Measurements from ENCODE around the gene PDRG1.
"Not testable (repeated sequence)": the region's sequence is repeated elsewhere in the genome, so short reads cannot be mapped to it uniquely, and the experiment has no call there.

PDRG1 gene

GRCh38 chr20:31966991-31967655, 15.3 kb upstream of the PDRG1 start:
- no peak for DNase-seq

DNA sequence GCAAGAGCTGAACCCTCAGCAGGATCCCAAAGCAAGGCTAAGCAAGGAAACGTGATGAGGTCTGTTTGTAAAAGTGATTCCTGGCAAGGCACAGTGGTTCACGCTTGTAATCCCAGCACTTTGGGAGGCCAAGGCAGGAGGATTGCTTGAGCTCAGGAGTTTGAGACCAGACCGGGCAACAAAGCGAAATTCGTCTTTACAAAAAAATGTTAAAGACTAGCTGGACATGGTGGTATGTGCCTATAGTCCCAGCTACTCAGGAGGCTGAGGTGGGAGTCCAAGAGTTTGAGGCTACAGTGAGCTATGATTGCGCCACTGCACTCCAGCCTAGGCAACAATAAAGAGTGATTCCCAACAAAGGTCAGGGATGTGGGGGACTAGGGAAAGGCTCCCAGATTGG, 12.0 kb upstream of the PDRG1 start:
- no peak for DNase-seq

DNA sequence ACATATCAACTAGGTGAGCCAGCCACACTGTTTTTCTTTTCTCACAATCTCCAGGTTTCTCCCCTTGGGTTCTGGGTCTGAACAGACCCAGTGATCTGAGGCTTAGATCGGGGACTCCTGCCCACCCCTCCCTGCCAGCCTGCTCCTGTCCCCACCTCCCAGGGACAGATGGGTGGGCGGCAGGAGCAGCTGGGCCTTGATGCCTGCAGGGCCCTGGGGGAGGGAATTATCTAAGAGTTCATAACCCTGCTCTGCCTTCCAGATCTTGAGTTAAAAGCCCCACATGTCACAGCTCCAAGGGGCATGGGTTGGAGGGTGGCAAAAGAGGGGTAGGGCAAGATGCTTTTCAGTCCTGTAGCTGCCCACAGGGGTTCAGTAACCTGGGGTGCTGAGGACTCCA, 10.9 kb upstream of the PDRG1 start:
- no peak for DNase-seq

DNA sequence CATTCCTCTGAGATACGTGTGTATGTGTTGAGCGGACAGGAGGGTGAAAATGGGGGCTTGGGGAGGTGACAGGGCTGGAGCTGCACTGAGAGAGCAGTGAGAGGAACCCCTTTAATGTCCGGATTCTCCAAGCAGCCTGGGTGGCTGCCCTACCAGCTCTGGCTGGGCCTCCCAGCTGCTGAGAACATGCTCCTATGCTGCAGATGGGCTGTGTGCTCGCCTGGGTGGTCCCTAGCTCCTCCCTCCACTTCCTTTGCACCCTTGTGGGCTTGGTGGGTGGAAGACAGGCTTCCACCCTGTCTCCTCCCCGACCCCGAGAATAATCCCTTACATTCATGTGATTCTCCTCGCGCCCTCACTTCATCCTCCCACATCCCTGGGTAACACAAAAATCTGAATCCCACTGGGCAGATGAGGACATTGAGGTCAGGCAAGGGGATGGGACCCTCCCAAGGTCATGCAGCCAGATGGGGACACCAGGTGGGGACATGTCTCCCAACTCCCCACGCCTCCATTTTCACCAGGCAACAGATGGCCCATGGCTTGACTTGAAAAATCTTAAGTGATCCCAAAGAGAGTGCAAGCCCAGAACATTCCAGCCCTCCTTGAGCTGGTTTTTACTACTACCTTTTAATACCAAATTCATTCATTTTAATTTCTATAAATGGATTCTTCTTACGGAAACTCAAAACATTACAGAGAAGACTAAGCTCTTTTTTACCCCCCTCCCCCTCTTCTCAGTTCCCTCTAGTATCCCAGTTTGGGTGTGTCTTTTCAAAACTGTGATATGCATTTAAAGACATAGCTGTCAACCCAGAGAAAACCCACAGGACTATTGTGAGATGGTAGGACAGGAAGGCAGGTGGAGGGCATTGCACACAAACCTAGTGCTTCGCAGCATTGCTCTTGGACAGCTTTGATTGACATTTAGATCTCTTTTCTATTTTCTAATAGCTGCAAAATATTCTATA, 5.0 kb upstream of the PDRG1 start:
- DNase-seq = no peak

GRCh38 chr20:31954500-31954899, 2.7 kb upstream of the PDRG1 start:
- DNase-seq = no peak

DNA sequence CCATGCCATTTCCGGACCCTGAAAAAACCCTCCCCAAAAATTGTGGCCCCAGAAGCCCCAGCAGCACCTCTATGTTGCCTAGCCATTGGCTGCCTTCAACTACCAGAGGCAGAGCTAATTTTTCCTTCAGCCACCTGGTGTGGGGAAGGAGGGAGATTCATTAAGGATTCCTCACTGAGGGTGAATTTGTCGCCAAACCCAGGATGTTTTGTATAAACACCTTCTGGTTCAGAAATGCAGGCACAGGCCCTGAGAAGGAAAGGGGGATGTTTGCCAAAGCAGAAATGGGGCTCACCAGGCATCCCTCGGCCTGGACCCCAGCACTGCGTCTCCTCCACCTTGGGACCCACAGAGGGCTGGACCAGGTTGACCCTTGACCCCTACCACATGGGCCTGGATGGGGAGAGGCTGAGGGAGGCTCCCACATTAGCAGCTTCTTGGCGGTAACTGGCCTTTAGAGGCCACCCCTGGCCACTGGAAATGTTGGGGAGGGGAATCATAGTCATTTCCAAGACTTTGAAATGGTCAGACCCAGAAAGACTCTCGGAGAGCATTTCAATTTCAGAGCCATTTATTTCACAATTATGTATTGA, 1.8 kb upstream of the PDRG1 start:
- no peak for DNase-seq

DNA sequence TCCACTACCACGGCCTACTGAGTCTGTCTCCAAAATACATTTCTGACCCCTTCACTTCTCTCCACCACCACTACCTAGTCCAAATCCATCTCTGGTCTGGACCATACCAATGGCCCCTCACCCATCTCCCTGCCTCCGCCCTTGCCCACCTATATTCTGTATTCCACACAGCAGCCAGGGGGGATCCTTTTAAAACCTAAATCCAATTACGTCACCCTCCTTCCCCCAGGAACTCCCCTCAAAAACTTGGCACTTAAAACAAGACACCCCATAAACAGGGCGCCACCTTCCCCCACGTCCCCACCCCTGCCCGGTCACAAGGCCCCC, 680 bp downstream of the PDRG1 start:
- DNase-seq = no peak

- no peak for DNase-seq
These were observed 1.8 kb downstream of the PDRG1 start for GRCh38 chr20:31949877-31950646.

DNA sequence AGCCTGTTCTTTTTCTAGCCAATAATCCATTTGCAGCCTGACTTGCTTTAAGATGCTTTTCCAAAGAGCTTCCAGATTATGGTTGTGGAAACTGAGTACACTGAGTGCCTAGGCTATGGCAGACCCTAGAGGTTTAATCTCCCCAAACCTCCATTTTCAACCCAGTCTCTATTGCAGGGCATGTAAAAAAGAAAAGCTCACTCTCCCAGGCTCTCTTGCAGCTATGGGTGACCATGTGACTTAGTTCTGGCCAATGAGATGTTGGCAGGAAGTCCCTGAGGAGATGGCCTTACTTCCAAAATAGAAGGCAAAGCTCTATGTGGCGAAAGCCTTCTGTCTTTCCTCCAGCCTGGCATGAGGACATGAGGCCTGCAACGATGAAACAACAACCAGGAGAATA, 3.8 kb downstream of the PDRG1 start:
- no peak for DNase-seq

- DNase-seq = no peak
These were observed 6.1 kb downstream of the PDRG1 start for GRCh38 chr20:31945785-31946184.

GRCh38 chr20:31945319-31945718, 6.5 kb downstream of the PDRG1 start:
- DNase-seq = no peak

GRCh38 chr20:31943052-31943471, 8.8 kb downstream of the PDRG1 start:
- DNase-seq = no peak

- no peak for DNase-seq
These were observed 12.2 kb downstream of the PDRG1 start for GRCh38 chr20:31939661-31940060.

GRCh38 chr20:31937820-31938219, 14.0 kb downstream of the PDRG1 start:
- DNase-seq = no peak

GRCh38 chr20:31936420-31936819, 15.4 kb downstream of the PDRG1 start:
- DNase-seq = no peak

DNA sequence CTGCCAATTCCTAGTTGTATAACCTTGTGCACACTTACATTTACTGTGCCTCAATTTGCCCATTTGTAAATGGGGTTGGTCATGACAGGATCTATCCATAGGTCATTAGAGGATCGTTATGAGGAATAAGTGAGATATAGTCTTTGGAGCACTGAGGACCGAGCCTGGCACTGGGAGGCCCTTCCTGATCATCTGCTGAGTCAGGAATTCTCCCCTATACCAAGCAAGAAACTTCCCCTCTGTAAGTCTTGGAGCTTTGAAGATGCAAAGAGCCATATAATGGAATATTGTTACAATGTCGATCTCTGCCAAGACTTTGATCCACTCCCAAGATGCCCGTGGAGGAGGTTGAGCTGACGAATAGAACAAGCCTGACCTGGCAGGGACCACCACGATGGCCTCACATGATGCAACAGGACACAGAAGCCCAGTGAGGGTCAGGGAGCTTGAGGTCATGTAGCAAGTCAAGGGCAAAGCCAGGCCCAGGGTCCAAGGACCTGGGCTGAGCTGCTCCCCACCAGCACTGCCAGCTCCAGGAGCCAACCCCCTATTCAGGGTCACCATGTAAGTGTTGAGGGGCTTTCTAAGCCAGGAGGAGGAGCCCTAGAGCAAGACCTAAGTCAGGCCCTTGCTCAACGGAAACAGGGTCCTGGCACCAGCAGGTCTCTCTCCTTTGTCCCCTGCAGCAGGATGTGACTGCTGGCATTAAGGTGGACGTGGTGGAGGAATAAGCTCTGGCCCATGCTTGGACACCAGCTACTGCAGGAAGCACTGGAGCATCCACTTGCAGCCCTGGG, 16.7 kb downstream of the PDRG1 start:
- DNase-seq = no peak

DNA sequence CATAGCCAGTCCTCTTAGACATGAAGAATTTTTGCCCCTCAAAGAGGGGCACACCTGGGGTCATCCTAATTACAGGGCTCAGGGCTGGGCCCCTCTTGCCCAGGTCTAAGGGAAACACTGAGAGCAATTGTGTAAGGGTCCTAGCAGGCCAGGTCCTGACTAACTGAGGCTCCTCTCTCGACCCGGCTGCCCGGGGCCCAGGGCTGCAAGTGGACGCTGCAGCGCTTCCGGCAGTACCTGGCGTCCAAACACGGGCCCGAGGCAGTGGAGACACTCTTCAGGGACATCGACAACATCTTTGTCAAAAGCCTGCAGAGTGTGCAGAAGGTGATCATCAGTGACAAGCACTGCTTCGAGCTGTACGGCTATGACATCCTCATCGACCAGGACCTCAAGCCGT, 17.4 kb downstream of the PDRG1 start:
- DNase-seq = no peak

DNA sequence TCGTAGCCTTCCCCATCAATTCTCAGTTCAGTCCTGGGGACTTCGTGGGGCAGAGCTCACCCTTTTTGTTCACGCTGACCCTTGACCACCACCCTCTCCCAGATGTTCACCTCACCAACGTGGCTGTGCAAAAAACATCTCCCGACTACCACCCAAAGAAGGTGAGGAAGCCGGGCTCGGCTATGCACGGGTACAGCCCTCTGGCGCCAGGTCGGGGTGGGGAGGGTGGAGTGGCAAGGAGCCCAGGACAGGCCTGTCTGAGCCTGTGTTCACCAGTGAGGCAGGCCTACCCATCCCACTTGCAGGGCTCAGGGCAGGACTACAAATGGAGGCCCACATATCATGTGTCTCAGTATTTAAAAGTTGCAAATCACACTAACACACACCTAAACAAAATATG, 18.1 kb downstream of the PDRG1 start:
- DNase-seq = no peak

DNA sequence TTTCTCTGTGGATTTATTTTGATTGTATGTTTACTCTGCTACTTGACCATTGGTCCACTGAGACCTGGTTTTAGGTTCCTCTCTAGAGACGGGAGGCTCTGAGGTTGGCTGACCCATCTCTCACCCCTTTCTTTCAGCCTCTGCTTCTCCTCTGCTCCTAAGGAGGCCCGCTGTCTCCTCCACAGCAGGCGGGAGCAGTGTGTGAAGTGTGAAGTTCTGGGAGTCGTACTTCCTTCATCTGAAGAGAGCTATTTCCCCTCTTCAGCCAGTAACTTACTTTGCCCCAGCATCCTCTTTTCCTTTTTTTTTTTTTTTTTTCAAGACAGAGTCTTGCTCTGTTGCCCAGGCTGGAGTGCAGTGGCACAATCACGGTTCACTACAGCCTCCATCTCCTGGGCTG, 21.1 kb downstream of the PDRG1 start:
- no peak for DNase-seq

- not testable (repeated sequence) for DNase-seq
These were observed 22.2 kb downstream of the PDRG1 start for GRCh38 chr20:31929631-31930030.

DNA sequence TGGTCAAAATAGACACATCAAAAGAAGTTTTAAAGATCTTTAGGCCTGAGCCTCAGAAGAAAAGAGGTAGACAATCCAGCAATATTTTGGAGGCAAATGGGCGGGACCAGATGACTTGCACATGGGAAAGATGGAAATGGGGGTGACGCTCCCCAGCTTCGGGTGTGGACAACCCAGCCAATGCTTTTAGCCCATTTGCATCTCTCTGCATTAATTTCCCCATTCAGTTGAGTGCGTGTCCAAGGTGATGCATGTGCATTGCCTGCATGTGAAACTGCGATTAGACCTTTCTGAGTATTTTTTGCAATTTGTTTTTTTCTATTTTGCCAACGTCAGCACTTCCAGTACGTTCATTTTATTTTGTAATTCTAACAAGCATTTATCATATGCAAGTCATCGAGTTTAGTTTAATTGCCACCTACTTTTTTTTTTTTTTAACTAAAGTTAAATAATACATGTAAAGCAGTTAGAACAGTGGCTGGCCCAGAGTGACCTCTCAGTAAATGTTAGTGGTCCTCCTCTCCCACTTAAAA, 24.2 kb downstream of the PDRG1 start:
- DNase-seq = no peak

DNA sequence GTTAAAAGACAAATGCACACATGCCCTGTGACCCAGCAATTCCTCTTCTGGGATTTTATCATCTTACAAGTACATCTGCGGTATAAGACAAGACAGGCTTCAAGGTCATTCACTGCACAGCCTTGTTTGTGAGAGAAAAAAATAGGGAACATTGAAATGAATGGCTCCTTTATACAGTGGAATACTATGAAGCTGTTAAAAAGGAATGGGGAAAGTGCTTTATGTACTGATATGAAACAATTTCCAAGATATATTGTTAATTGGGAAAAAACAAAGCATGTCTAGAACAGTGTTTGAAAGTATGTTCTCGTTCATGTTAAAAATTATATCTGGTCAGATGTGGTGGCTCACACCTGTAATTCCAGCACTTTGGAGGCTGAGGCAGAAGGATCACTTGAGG, 25.4 kb downstream of the PDRG1 start:
- no peak for DNase-seq
